HCT116 (cell line): ENCODE measurements around the gene CCNE1. TPM values are rescaled to one million over a fixed set of nuclear protein-coding genes. Genes with fewer than 3 reads are reported as not detected.

Experiments used
- ATAC-seq: fragments of 200-7000 bp; cut with Tn5 transposase; 2 replicates; pipeline ENCODE4 v1.9.1; 2020; ENCODE audit warnings: mild to moderate bottlenecking, moderate library complexity
- BruUV-seq: library from RNA; stranded (reverse); fragments of 400-500 nt; replicated peaks from 2 replicates; lab custom pipeline; 2021; lab: Mats Ljungman, UMichigan
- CTCF ChIA-PET: fragments of 300-600 bp; sonication (Branson Sonifier 250); formaldehyde crosslinking; loops from one replicate; lab custom pipeline; 2021; ENCODE audit warnings: antibody characterized with exemption; lab: Charles Lee
- POLR2A ChIA-PET: fragments of 300-600, 350-600 bp; sonication (Branson Sonifier 250); formaldehyde crosslinking; loops from one replicate; lab custom pipeline; 2021; ENCODE audit warnings: antibody characterized with exemption; lab: Charles Lee
- RAD21 ChIA-PET, 2 experiments: fragments of 300-600 bp; sonication (Branson Sonifier 250); formaldehyde crosslinking; loops; one replicate each; lab custom pipeline; 2023; ENCODE audit warnings: low total read pairs in 2 of 2; ENCODE audit not compliant: uncharacterized antibody in 2 of 2, unreplicated experiment in 2 of 2, low non-redundant PET in 1 of 2; lab: Charles Lee
- DNase-seq: peaks from one replicate; pipeline ENCODE4 v3.0.0-alpha.2; 2010; ENCODE audit warnings: low read depth, low spot score
- H2AFZ ChIP-seq: fragments of 200-600 bp; shearing (Covaris generic), sonication (generic); 2 replicates; pipeline ENCODE4 v1.6.1; 2017; ENCODE audit warnings: low read depth, mixed run types, mixed read lengths, antibody characterized with exemption, low read length; ENCODE audit not compliant: poor library complexity, severe bottlenecking
- H3K27ac ChIP-seq: 2 replicates; pipeline ENCODE4 v1.5.1; 2012; ENCODE audit warnings: low read depth, low read length
- H3K27me3 ChIP-seq: fragments of 200-600 bp; sonication (generic); 2 replicates; pipeline ENCODE4 v1.6.1; 2016; ENCODE audit warnings: mixed run types, low read length, mixed read lengths; ENCODE audit not compliant: insufficient read depth
- H3K36me3 ChIP-seq, 2 experiments: fragments of 200-500 bp in 1 of 2; fragments of 200-600 bp in 1 of 2; sonication (Bioruptor generic) in 1 of 2; sonication (generic) in 1 of 2; 2 replicates each; pipeline versions ENCODE4 v1.5.1 to v1.6.1; 2014 to 2016; ENCODE audit warnings: low read length in 2 of 2, inconsistent platforms in 1 of 2, mixed read lengths in 1 of 2, mixed run types in 1 of 2; ENCODE audit not compliant: insufficient read depth in 2 of 2, control insufficient read depth in 1 of 2
- H3K4me1 ChIP-seq, 2 experiments: fragments of 200-600 bp in 1 of 2; sonication (generic) in 1 of 2; 2 replicates each; pipeline versions ENCODE4 v1.5.1 to v1.6.1; 2012 to 2017; ENCODE audit warnings: low read length in 2 of 2, inconsistent platforms in 1 of 2, mild to moderate bottlenecking in 1 of 2, mixed read lengths in 1 of 2, mixed run types in 1 of 2, moderate library complexity in 1 of 2; ENCODE audit not compliant: insufficient read depth in 2 of 2, control insufficient read depth in 1 of 2
- H3K4me2 ChIP-seq: fragments of 200-600 bp; sonication (generic); 2 replicates; pipeline ENCODE4 v1.6.1; 2017; ENCODE audit warnings: mixed run types, low read length, mixed read lengths
- H3K4me3 ChIP-seq, 2 experiments: fragments of 200-600 bp in 1 of 2; sonication (generic) in 1 of 2; replicated peaks in 1 of 2; 2 replicates each; pipeline ENCODE4 v1.5.1; 2011 to 2016; ENCODE audit warnings: low read length in 2 of 2, control low read depth in 1 of 2, low read depth in 1 of 2, mild to moderate bottlenecking in 1 of 2, mixed read lengths in 1 of 2, mixed run types in 1 of 2
- H3K79me2 ChIP-seq: fragments of 200-600 bp; sonication (generic); 2 replicates; pipeline ENCODE4 v1.6.1; 2017; ENCODE audit warnings: mild to moderate bottlenecking, mixed run types, low read length, moderate library complexity, mixed read lengths; ENCODE audit not compliant: insufficient read depth
- H3K9ac ChIP-seq: fragments of 200-600 bp; sonication (generic); 2 replicates; pipeline ENCODE4 v1.6.1; 2016; ENCODE audit warnings: low read length, mixed read lengths
- H3K9me2 ChIP-seq: fragments of 200-600 bp; sonication (generic), shearing (Covaris generic); 2 replicates; pipeline ENCODE4 v1.6.1; 2017; ENCODE audit warnings: mixed run types, mild to moderate bottlenecking, moderate library complexity; ENCODE audit not compliant: insufficient read depth
- H3K9me3 ChIP-seq, 2 experiments: fragments of 200-500 bp in 1 of 2; fragments of 200-600 bp in 1 of 2; sonication (Bioruptor generic) in 1 of 2; sonication (generic) in 1 of 2; 2 replicates each; pipeline ENCODE4 v1.6.1; 2014 to 2017; ENCODE audit warnings: low read length in 2 of 2, mixed read lengths in 2 of 2, inconsistent platforms in 1 of 2, low read depth in 1 of 2, mild to moderate bottlenecking in 1 of 2, mixed run types in 1 of 2, moderate library complexity in 1 of 2; ENCODE audit not compliant: control insufficient read depth in 1 of 2, insufficient read depth in 1 of 2
- H4K20me1 ChIP-seq: fragments of 200-600 bp; sonication (generic), shearing (Covaris generic); 2 replicates; pipeline ENCODE4 v1.6.1; 2017; ENCODE audit warnings: mixed run types, mild to moderate bottlenecking, moderate library complexity; ENCODE audit not compliant: insufficient read depth
- CBX3 ChIP-seq: IDR thresholded peaks from 2 replicates; pipeline ENCODE4 v1.6.1; 2012; ENCODE audit warnings: low read depth
- CTCF ChIP-seq, 3 experiments: fragments of 200-600 bp in 1 of 3; sonication (generic) in 1 of 3; IDR thresholded peaks in 2 of 3; conservative IDR thresholded peaks in 1 of 3; 2 replicates each; pipeline ENCODE4 v1.5.1; 2012 to 2017; ENCODE audit warnings: low read depth in 2 of 3, low read length in 2 of 3, antibody characterized with exemption in 1 of 3, borderline replicate concordance in 1 of 3, control low read depth in 1 of 3, mild to moderate bottlenecking in 1 of 3, mixed read lengths in 1 of 3, mixed run types in 1 of 3, moderate library complexity in 1 of 3; ENCODE audit not compliant: insufficient read depth in 1 of 3
- EGR1 ChIP-seq: IDR thresholded peaks from 2 replicates; pipeline ENCODE4 v1.6.1; 2012; ENCODE audit warnings: low read depth
- EZH2 ChIP-seq: fragments of 200-600 bp; sonication (generic); IDR thresholded peaks from 2 replicates; pipeline ENCODE4 v1.6.1; 2017; ENCODE audit warnings: antibody characterized with exemption, mixed run types
- EZH2phosphoT487 ChIP-seq: fragments of 200-600 bp; IDR thresholded peaks from 2 replicates; pipeline ENCODE4 v1.6.1; 2018; ENCODE audit warnings: antibody characterized with exemption, borderline replicate concordance
- FOSL1 ChIP-seq: IDR thresholded peaks from 2 replicates; pipeline ENCODE4 v1.6.1; 2012; ENCODE audit warnings: low read depth
- MAX ChIP-seq: IDR thresholded peaks from 2 replicates; pipeline ENCODE4 v1.6.1; 2012
- POLR2A ChIP-seq: IDR thresholded peaks from 2 replicates; pipeline ENCODE4 v1.7.0; 2011; ENCODE audit warnings: borderline replicate concordance; ENCODE audit not compliant: insufficient read depth, insufficient read length; ENCODE audit errors: extremely low read depth
- POLR2AphosphoS5 ChIP-seq: IDR thresholded peaks from 2 replicates; pipeline ENCODE4 v1.6.1; 2011; ENCODE audit warnings: mild to moderate bottlenecking, low read depth, low read length, moderate library complexity
- RAD21 ChIP-seq: IDR thresholded peaks from 2 replicates; pipeline ENCODE4 v1.6.1; 2012; ENCODE audit warnings: low read depth, mild to moderate bottlenecking
- REST ChIP-seq: IDR thresholded peaks from 2 replicates; pipeline ENCODE4 v1.6.1; 2012; ENCODE audit warnings: low read depth
- SIN3A ChIP-seq: IDR thresholded peaks from 2 replicates; pipeline ENCODE4 v1.6.1; 2012; ENCODE audit warnings: low read depth
- SP1 ChIP-seq: IDR thresholded peaks from 2 replicates; pipeline ENCODE4 v1.6.1; 2012; ENCODE audit warnings: low read depth
- SRF ChIP-seq: IDR thresholded peaks from 2 replicates; pipeline ENCODE4 v1.6.1; 2012; ENCODE audit warnings: low read depth
- TCF7L2 ChIP-seq: IDR thresholded peaks from 2 replicates; pipeline ENCODE4 v1.7.0; 2011; ENCODE audit warnings: borderline replicate concordance, inconsistent platforms; ENCODE audit not compliant: insufficient read depth, insufficient read length; ENCODE audit errors: extremely low read depth
- YY1 ChIP-seq: IDR thresholded peaks from 2 replicates; pipeline ENCODE4 v1.6.1; 2011; ENCODE audit warnings: low read length, low read depth, moderate library complexity, mild to moderate bottlenecking; ENCODE audit not compliant: insufficient replicate concordance; ENCODE audit errors: extremely low read depth
- ZFX ChIP-seq: fragments of 450-650 bp; IDR thresholded peaks from 2 replicates; pipeline ENCODE4 v1.6.1; 2017
- ZNF274 ChIP-seq: fragments of 200-500 bp; sonication (Bioruptor generic); IDR thresholded peaks from 2 replicates; pipeline ENCODE4 v1.6.1; 2014; ENCODE audit warnings: mild to moderate bottlenecking, low read depth, low read length, inconsistent platforms
- intact Hi-C: fragments of 100-400 bp; cut with micrococcal nuclease; formaldehyde crosslinking; loops from 2 replicates; pipeline ENCODE4 v1.10.0; 2022
- total RNA-seq: library from RNA; stranded (reverse); gene quantifications from one replicate; pipeline ENCODE4 v1.2.1, GENCODE V29; 2021; ENCODE audit not compliant: unreplicated experiment

CCNE1 gene
- total RNA-seq, 1 experiment from 2014 or later = 29.3 TPM

- Histone ChIP-seq H3K9ac (no peak overlapping the region), H3K27me3 (no peaks in the 10 kb centered on the region), H3K9me3 (no peaks in the 10 kb centered on the region), H3K4me1 (peaks cover 0 to 8% of the 10 kb centered on the region in 2 experiments; a peak in 3 of 4 replicates), H3K36me3 (no peaks in the 10 kb centered on the region), H3K27ac (no peak overlapping the region), H4K20me1 (no peaks in the 10 kb centered on the region), H3K4me2 (no peak overlapping the region), H2AFZ (no peak overlapping the region), H3K79me2 (no peaks in the 10 kb centered on the region), H3K9me2 (no peaks in the 10 kb centered on the region), H3K4me3 (no peak overlapping the region)
- TF ChIP-seq TCF7L2 (no peak), CTCF (IDR thresholded peaks at IDR 0.05 in 2 of 3, conservative IDR thresholded peaks at IDR 0.05 in 1 of 3; ENCODE audit: borderline replicate concordance in 1 of 3, insufficient read depth in 1 of 3, low read depth in 2 of 3, low read length in 2 of 3) (no peak), POLR2A (no peak), EGR1 (no peak), CBX3 (no peak), EZH2phosphoT487 (no peak), EZH2 (no peak), SIN3A (no peak), POLR2AphosphoS5 (no peak), RAD21 (no peak), ZNF274 (no peak), SRF (no peak), YY1 (no peak), SP1 (no peak), FOSL1 (no peak), REST (no peak), ZFX (no peak), MAX (no peak)
- CTCF ChIA-PET = interaction anchor here (1.0 kb wide), 1 partner anchor 92 kb away, joined by 3 read pairs; no protein-coding TSS in a partner anchor
- DNase-seq = no peak
- POLR2A ChIA-PET = no interaction called here
- no TSS peak for BruUV-seq
- no peak for ATAC-seq
- RAD21 ChIA-PET = no interaction called here
- intact Hi-C loops = no loop called here
Measured at GRCh38 chr19:29851769-29852521, 40.2 kb downstream of the CCNE1 start.
